ENCODE results near the gene C3orf18. TPM values are rescaled to one million over a fixed set of nuclear protein-coding genes. Genes with fewer than 3 reads are reported as not detected.

The C3orf18 gene
- total and polyA plus RNA-seq, 9 of the 15 experiments (the other 6 are each of a cell fraction or from before 2014, with no cell fraction given), result 0.01 to 2.3 (median 0.94) TPM

- TF ChIP-seq, protein P1, sequence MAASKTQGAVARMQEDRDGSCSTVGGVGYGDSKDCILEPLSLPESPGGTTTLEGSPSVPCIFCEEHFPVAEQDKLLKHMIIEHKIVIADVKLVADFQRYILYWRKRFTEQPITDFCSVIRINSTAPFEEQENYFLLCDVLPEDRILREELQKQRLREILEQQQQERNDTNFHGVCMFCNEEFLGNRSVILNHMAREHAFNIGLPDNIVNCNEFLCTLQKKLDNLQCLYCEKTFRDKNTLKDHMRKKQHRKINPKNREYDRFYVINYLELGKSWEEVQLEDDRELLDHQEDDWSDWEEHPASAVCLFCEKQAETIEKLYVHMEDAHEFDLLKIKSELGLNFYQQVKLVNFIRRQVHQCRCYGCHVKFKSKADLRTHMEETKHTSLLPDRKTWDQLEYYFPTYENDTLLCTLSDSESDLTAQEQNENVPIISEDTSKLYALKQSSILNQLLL (CRISPR knock-in tag; IDR thresholded peaks at IDR 0.05; ENCODE audit: borderline replicate concordance), result no peak
- TF ChIP-seq CTCF (IDR thresholded peaks at IDR 0.05 in 2 of 3, conservative IDR thresholded peaks at IDR 0.05 in 1 of 3; ENCODE audit: insufficient read depth in 2 of 3, low read depth in 1 of 3, low read length in 3 of 3), result peak; percentile 18 to 52 (median 39); a peak in 5 of 6 replicates
- no peak for TF ChIP-seq SMARCA4 (IDR thresholded peaks at IDR 0.05)
- peak; percentile 37; the same call in 1 of the 2 replicates for TF ChIP-seq POLR2AphosphoS5 (IDR thresholded peaks at IDR 0.05; ENCODE audit: control insufficient read depth, insufficient read depth, low read depth, low read length)
- peak; percentile 37; the same call in 1 of the 2 replicates for TF ChIP-seq TAL1 (IDR thresholded peaks at IDR 0.05)
- TF ChIP-seq NFE2L1 (tag; IDR thresholded peaks at IDR 0.05; ENCODE audit: borderline replicate concordance, low read depth), result no peak
- peak; percentile 81 for TF ChIP-seq POLR2A (conservative IDR thresholded peaks at IDR 0.05)
- TF ChIP-seq, protein P2, sequence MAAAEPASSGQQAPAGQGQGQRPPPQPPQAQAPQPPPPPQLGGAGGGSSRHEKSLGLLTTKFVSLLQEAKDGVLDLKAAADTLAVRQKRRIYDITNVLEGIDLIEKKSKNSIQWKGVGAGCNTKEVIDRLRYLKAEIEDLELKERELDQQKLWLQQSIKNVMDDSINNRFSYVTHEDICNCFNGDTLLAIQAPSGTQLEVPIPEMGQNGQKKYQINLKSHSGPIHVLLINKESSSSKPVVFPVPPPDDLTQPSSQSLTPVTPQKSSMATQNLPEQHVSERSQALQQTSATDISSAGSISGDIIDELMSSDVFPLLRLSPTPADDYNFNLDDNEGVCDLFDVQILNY (CRISPR knock-in tag; IDR thresholded peaks at IDR 0.05), result no peak
- TF ChIP-seq CHD7 (IDR thresholded peaks at IDR 0.05; ENCODE audit: low read depth, low read length), result no peak
- TF ChIP-seq PHB (CRISPR knock-in tag; IDR thresholded peaks at IDR 0.05), result no peak
- TF ChIP-seq TFAM (CRISPR knock-in tag; conservative IDR thresholded peaks at IDR 0.05), result no peak
- peak; percentile 69 for TF ChIP-seq NFYB (IDR thresholded peaks at IDR 0.05; ENCODE audit: extremely low read depth, insufficient read length)
These were observed 44.1 kb upstream of the C3orf18 start, which contains the start of gene CISH (continued) for GRCh38 chr3:50611464-50612233.
